IPS DF 6.9 (cell line): Measurements from ENCODE around the gene TSEN2.
"Not testable (repeated sequence)": the region's sequence is repeated elsewhere in the genome, so short reads cannot be mapped to it uniquely, and the experiment has no call there.

Source experiments
- DNase-seq: peaks from one replicate; pipeline ENCODE4 v3.0.0-alpha.2; 2013; ENCODE audit warnings: low read depth, low spot score
- H3K27ac ChIP-seq: one replicate; pipeline ENCODE4 v1.5.1; 2013; ENCODE audit warnings: low read length, control low read depth
- H3K27me3 ChIP-seq: 2 replicates; pipeline ENCODE4 v1.6.1; 2013; ENCODE audit warnings: mild to moderate bottlenecking, low read length; ENCODE audit not compliant: control insufficient read depth, insufficient read depth
- H3K36me3 ChIP-seq: 2 replicates; pipeline ENCODE4 v1.6.1; 2013; ENCODE audit warnings: low read length; ENCODE audit not compliant: control insufficient read depth, insufficient read depth
- H3K4me1 ChIP-seq: 2 replicates; pipeline ENCODE4 v1.6.1; 2013; ENCODE audit warnings: low read length; ENCODE audit not compliant: control insufficient read depth, insufficient read depth
- H3K4me3 ChIP-seq: 2 replicates; pipeline ENCODE4 v1.5.1; 2013; ENCODE audit warnings: mild to moderate bottlenecking, low read length
- H3K9me3 ChIP-seq: 2 replicates; pipeline ENCODE4 v1.6.1; 2013; ENCODE audit warnings: low read length, inconsistent platforms; ENCODE audit not compliant: control insufficient read depth, insufficient read depth
- WGBS: extraction: QIAGEN DNeasy Blood & Tissue Kit; methylation state at CpG from one replicate; pipeline ENCODE4 v1.1.7; 2013; ENCODE audit warnings: mixed read lengths, missing lambda C conversion rate; ENCODE audit not compliant: insufficient read length, insufficient coverage; 5-methylcytosine and 5-hydroxymethylcytosine counted together

The TSEN2 gene

GRCh38 chr3:12464181-12464580, 20.1 kb upstream of the TSEN2 start:
- Histone ChIP-seq H3K9me3 (no peaks in the 10 kb centered on the region), H3K27ac (no peak overlapping the region), H3K4me3 (no peak overlapping the region), H3K27me3 (no peaks in the 10 kb centered on the region), H3K4me1 (no peaks in the 10 kb centered on the region; the same call in 1 of the 2 replicates), H3K36me3 (no peaks in the 10 kb centered on the region)
- no peak for DNase-seq

DNA sequence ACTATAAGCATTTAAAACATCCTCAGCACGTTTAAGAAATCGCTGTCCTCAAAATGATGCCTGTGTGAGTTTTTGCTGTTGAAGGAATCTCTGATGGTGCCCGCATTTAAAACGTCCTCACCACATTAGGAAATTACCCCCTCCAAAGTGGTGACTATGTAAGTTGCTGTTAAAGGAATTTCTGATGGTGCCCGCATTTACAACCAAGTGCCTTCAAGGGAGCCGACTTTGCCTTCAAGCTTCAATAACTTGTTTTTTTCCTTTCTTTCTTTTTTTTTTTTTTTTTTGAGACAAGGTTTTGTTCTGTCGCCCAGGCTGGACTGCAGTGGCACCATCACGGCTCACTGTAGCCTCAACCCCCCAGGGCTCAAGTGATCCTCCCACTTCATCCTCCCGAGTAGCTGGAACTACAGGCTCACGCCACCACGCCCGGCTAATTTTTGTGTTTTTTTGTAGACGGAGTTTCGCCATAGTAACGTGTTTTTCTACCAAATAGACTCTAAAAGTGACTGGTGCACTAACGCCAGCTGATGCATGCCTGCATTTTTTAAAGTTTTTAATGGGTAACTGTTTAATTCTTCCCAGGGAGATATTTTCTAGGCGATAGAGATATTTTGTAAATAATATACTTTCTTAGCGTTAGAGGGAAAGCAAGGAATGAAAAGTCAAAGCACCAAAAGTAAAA, 19.0 kb upstream of the TSEN2 start:
- Histone ChIP-seq H3K27ac (no peak overlapping the region), H3K4me3 (no peak overlapping the region), H3K27me3 (no peaks in the 10 kb centered on the region), H3K4me1 (no peaks in the 10 kb centered on the region; the same call in 1 of the 2 replicates), H3K9me3 (no peaks in the 10 kb centered on the region), H3K36me3 (no peaks in the 10 kb centered on the region)
- no peak for DNase-seq
- WGBS, result no CpG with 5 or more reads among the region's 18 CpGs

GRCh38 chr3:12465836-12466225, 18.4 kb upstream of the TSEN2 start:
- Histone ChIP-seq H3K4me3 (no peak overlapping the region), H3K27me3 (no peaks in the 10 kb centered on the region), H3K4me1 (no peaks in the 10 kb centered on the region; the same call in 1 of the 2 replicates), H3K9me3 (no peaks in the 10 kb centered on the region), H3K36me3 (no peaks in the 10 kb centered on the region), H3K27ac (no peak overlapping the region)
- no CpG with 5 or more reads among the region's 4 CpGs for WGBS
- DNase-seq, result no peak

DNA sequence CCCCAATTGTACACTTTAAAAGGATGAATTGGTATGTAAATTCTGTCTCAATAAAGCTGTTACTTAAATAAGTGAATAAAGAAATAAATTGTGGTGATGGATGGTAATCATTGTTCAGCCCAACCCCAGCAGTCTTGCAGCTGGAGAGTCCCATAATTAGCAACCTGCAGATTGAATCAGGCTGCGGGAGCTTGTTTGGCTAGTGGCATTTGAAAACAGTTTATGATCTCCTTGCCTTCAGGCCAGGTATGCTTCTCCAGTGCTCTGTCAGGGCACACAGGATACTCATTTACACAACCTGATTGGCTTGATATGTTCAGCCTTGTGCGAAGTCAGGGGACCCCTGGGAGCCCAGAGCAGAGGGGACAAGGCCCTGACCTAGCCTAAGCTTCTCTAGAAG, 16.5 kb upstream of the TSEN2 start:
- WGBS, result no CpG with 5 or more reads among the region's 2 CpGs
- no peak overlapping the region for H3K27ac ChIP-seq
- no peak overlapping the region for H3K4me3 ChIP-seq
- DNase-seq, result no peak
- H3K27me3 ChIP-seq, result no peaks in the 10 kb centered on the region
- no peaks in the 10 kb centered on the region for H3K9me3 ChIP-seq
- no peaks in the 10 kb centered on the region for H3K4me1 ChIP-seq
- no peaks in the 10 kb centered on the region for H3K36me3 ChIP-seq

DNA sequence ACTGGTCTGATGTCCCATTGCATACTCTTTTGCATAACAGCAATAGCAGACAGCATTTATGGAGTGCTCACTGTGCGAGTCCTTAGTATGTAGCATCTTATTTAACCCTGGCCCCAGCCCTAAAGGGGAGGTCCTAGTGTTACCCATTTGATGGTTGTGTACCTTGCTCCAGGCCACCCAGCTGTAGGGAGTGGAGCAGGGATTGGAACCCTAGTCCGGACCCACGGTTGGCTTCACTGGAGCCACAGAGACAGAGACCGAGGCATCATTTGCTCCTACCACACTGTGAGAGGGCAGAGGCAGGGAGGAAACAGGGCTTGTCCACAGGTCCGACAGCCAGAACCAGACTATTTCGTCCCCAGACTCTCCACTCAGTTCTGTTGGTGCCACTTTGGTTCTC, 16.0 kb upstream of the TSEN2 start:
- Histone ChIP-seq H3K9me3 (no peaks in the 10 kb centered on the region), H3K4me1 (no peaks in the 10 kb centered on the region), H3K27ac (no peak overlapping the region), H3K27me3 (no peaks in the 10 kb centered on the region), H3K4me3 (no peak overlapping the region), H3K36me3 (no peaks in the 10 kb centered on the region)
- no CpG with 5 or more reads among the region's 6 CpGs for WGBS
- DNase-seq, result no peak

- Histone ChIP-seq H3K36me3 (no peaks in the 10 kb centered on the region), H3K27ac (no peak overlapping the region), H3K9me3 (no peaks in the 10 kb centered on the region), H3K27me3 (no peaks in the 10 kb centered on the region), H3K4me3 (no peak overlapping the region), H3K4me1 (no peaks in the 10 kb centered on the region)
- DNase-seq, result no peak
- 100% methylated on average over 1 of the region's 2 CpGs for WGBS
Measured at GRCh38 chr3:12468757-12469156, 15.5 kb upstream of the TSEN2 start.

GRCh38 chr3:12469222-12469621, 15.1 kb upstream of the TSEN2 start:
- not testable (repeated sequence) for H3K27ac ChIP-seq, H3K4me3 ChIP-seq, H3K36me3 ChIP-seq, H3K9me3 ChIP-seq, DNase-seq, H3K4me1 ChIP-seq, H3K27me3 ChIP-seq
- no CpG with 5 or more reads among the region's 7 CpGs for WGBS

- no peak for DNase-seq
- no peaks in the 10 kb centered on the region for H3K27me3 ChIP-seq
- H3K4me3 ChIP-seq, result no peak overlapping the region
- H3K36me3 ChIP-seq, result no peaks in the 10 kb centered on the region
- no peaks in the 10 kb centered on the region for H3K9me3 ChIP-seq
- H3K4me1 ChIP-seq, result no peaks in the 10 kb centered on the region
- WGBS, result no CpG with 5 or more reads among the region's 5 CpGs
- no peak overlapping the region for H3K27ac ChIP-seq
Measured at GRCh38 chr3:12470111-12470510, 14.2 kb upstream of the TSEN2 start.

DNA sequence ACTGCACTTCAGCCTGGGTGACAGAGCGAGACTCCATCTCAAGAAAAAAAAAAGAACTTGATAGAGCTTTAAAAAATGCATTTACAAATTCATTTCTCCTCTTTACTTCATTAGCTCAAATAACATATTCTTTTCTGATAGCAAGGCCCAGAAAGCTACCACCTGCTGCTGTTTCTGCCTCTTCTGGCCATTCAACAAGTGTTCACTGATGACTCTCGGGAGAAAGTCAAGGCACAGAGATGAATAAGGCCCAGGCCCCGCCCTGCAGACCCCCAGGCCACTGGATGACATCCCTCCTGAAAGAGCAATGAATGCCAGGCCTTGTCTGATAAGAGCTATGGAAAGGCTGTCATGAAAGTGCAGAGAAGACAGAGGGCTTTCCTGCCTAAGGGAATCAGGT, 13.6 kb upstream of the TSEN2 start:
- Histone ChIP-seq H3K4me3 (no peak overlapping the region), H3K9me3 (no peaks in the 10 kb centered on the region), H3K4me1 (no peaks in the 10 kb centered on the region), H3K36me3 (no peaks in the 10 kb centered on the region), H3K27me3 (no peaks in the 10 kb centered on the region), H3K27ac (no peak overlapping the region)
- no peak for DNase-seq
- no CpG with 5 or more reads among the region's 3 CpGs for WGBS

DNA sequence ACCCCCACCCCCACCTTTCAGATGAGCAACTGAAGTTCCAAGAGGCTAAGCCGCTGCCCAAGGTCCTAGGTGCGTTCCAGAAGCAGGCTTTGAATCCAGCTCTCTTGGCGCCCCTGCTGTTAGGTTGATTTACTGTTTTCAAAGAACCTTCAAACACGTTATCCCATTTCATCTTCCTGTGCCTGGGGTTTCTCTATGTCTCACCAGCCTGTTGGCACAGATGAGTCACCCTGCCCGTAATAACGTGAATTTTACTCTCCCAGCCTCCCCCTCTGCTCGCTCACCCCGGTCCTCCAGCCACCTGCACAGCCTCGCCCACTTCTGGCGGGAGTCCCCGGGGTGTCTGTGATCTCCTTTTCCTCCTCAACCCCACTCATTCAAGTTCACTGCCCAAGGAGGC, 13.0 kb upstream of the TSEN2 start:
- WGBS, result no CpG with 5 or more reads among the region's 11 CpGs
- H3K4me3 ChIP-seq, result no peak overlapping the region
- no peaks in the 10 kb centered on the region for H3K36me3 ChIP-seq
- DNase-seq, result no peak
- H3K4me1 ChIP-seq, result no peaks in the 10 kb centered on the region
- H3K27me3 ChIP-seq, result no peaks in the 10 kb centered on the region
- H3K9me3 ChIP-seq, result no peaks in the 10 kb centered on the region
- no peak overlapping the region for H3K27ac ChIP-seq

DNA sequence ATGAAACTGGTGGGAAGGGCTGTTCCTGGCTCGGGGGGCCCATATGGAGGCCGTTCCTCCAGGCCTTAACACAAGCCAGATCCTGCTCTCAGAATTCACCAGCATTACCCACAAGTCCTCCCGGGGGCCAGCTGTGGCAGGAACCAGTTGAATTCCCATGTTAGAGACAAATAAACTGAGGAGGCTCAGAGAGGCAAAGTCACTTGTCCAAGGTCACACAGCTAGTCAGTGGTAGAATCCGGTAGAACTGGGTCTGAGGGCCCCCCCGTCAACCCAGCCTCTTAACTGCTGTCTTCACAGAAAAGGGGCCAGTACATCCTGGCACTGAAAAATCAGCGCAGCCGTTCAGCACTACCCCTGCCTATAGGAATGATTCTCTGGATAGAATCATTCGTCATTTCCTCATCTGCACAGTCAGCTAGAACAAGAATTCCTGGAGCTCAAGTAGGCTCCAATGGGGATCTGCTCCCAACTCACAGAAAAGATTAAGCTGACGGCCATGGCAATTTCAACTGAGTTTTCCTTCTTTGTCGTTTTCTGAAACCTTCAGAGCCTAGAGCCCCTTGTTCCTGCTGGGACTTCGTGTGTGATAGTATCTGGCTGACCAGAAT, 12.2 kb upstream of the TSEN2 start:
- Histone ChIP-seq H3K4me3 (no peak overlapping the region), H3K36me3 (no peaks in the 10 kb centered on the region), H3K9me3 (no peaks in the 10 kb centered on the region), H3K27me3 (no peaks in the 10 kb centered on the region), H3K27ac (no peak overlapping the region), H3K4me1 (no peaks in the 10 kb centered on the region)
- no CpG with 5 or more reads among the region's 11 CpGs for WGBS
- no peak for DNase-seq
